HepG2 (cell line): ENCODE results near the gene KCTD21. TPM values are rescaled to one million over a fixed set of nuclear protein-coding genes. Genes with fewer than 3 reads are reported as not detected.

ENCODE experiments used
- BRF2 ChIP-seq: sonication (generic); formaldehyde crosslinking; IDR thresholded peaks from 2 replicates; pipeline ENCODE4 v1.8.1; 2022; ENCODE audit warnings: mild to moderate bottlenecking, missing genetic modification reagents
- E2F1 ChIP-seq: sonication (generic); formaldehyde crosslinking; IDR thresholded peaks from 2 replicates; pipeline ENCODE4 v1.5.0; 2020; ENCODE audit warnings: missing genetic modification reagents
- EHMT2 ChIP-seq: fragments of 200-600 bp; sonication (generic); IDR thresholded peaks from 2 replicates; pipeline ENCODE4 v1.7.0; 2017; ENCODE audit warnings: antibody characterized with exemption, low read depth, low read length, borderline replicate concordance
- EP300 ChIP-seq, 3 experiments: sonication (generic) in 1 of 3; formaldehyde crosslinking in 1 of 3; IDR thresholded peaks; 2 replicates each; pipeline versions ENCODE4 v1.5.1 to v1.6.1; 2011 to 2020; ENCODE audit warnings: low read depth in 2 of 3, low read length in 2 of 3, borderline replicate concordance in 1 of 3, improper control_type of control experiment in 1 of 3, mild to moderate bottlenecking in 1 of 3, missing genetic modification reagents in 1 of 3, moderate library complexity in 1 of 3
- HDAC2 ChIP-seq: sonication (generic); formaldehyde crosslinking; IDR thresholded peaks from 2 replicates; pipeline ENCODE4 v1.4.0; 2020; ENCODE audit warnings: missing genetic modification reagents
- MTA3 ChIP-seq: sonication (generic); formaldehyde crosslinking; IDR thresholded peaks from 2 replicates; pipeline ENCODE4 v1.4.0; 2020; ENCODE audit warnings: missing genetic modification reagents
- NFIB ChIP-seq: sonication (generic); formaldehyde crosslinking; IDR thresholded peaks from 2 replicates; pipeline ENCODE4 v1.9.0; 2021; ENCODE audit warnings: missing genetic modification reagents, mild to moderate bottlenecking, borderline replicate concordance
- POLR2AphosphoS5 ChIP-seq: IDR thresholded peaks from 2 replicates; pipeline ENCODE4 v1.6.1; 2012; ENCODE audit warnings: low read depth, low read length
- RBM39 ChIP-seq: fragments of 200-400 bp; formaldehyde crosslinking; IDR thresholded peaks from one replicate; pipeline ENCODE4 v1.6.1; 2018; ENCODE audit warnings: antibody characterized with exemption, mild to moderate bottlenecking, low read depth, low read length; ENCODE audit not compliant: poor library complexity, severe bottlenecking
- SMAD1 ChIP-seq: sonication (generic); formaldehyde crosslinking; IDR thresholded peaks from 2 replicates; pipeline ENCODE4 v1.4.0; 2020; ENCODE audit warnings: missing genetic modification reagents, low read depth, mild to moderate bottlenecking, borderline replicate concordance
- SRF ChIP-seq: IDR thresholded peaks from 2 replicates; pipeline ENCODE4 v1.6.1; 2011; ENCODE audit warnings: mild to moderate bottlenecking, low read depth, low read length, moderate library complexity
- ZKSCAN8 ChIP-seq: IDR thresholded peaks from 2 replicates; pipeline ENCODE4 v1.6.1; 2016; ENCODE audit warnings: borderline replicate concordance, missing genetic modification reagents, missing compliant biosample characterization
- ZNF180 ChIP-seq: sonication (generic); formaldehyde crosslinking; IDR thresholded peaks from 2 replicates; pipeline ENCODE4 v1.4.0; 2020; ENCODE audit warnings: low read depth, missing genetic modification reagents, borderline replicate concordance
- ZNF326 ChIP-seq: sonication (generic); formaldehyde crosslinking; IDR thresholded peaks from 2 replicates; pipeline ENCODE4 v1.4.0; 2020; ENCODE audit warnings: missing genetic modification reagents, borderline replicate concordance
- ZNF501 ChIP-seq: sonication (generic); formaldehyde crosslinking; IDR thresholded peaks from 2 replicates; pipeline ENCODE4 v1.5.1; 2020; ENCODE audit warnings: mild to moderate bottlenecking, moderate library complexity, missing genetic modification reagents
- ZNF740 ChIP-seq: sonication (generic); formaldehyde crosslinking; IDR thresholded peaks from 2 replicates; pipeline ENCODE4 v1.4.0; 2020; ENCODE audit warnings: missing genetic modification reagents
- ZNF879 ChIP-seq: sonication (generic); formaldehyde crosslinking; IDR thresholded peaks from 2 replicates; pipeline ENCODE4 v1.8.1; 2023; ENCODE audit warnings: missing genetic modification reagents
- polyA plus RNA-seq, 8 experiments: library from polyadenylated mRNA; depleted of rRNA in 3 of 8; stranded (reverse) in 7 of 8; unstranded in 1 of 8; fragments of >200 nt; fragmentation: Illumina TruSeq in 4 of 8; extraction: Trizol in 4 of 8; gene quantifications; 2 replicates each; pipeline versions ENCODE4 v1.2.1 to v1.2.3, GENCODE V29; 2011 to 2016; ENCODE audit warnings: low read depth in 4 of 8, missing spikeins in 1 of 8, mixed read lengths in 1 of 8; ENCODE audit not compliant: insufficient read depth in 1 of 8
- total RNA-seq, 5 experiments: library from RNA; depleted of rRNA; stranded (reverse); fragments of >200 nt; fragmentation: Illumina TruSeq; extraction: Trizol; gene quantifications; 2 replicates each; pipeline ENCODE4 v1.2.3, GENCODE V29; 2016; ENCODE audit warnings: low read depth in 1 of 5
- TF ChIP-seq, protein P1 (sequence below): sonication (generic); formaldehyde crosslinking; conservative IDR thresholded peaks from 2 replicates; pipeline ENCODE4 v1.8.1; 2023; ENCODE audit warnings: missing genetic modification reagents
- TF ChIP-seq, protein P2 (sequence below): IDR thresholded peaks from 2 replicates; pipeline ENCODE4 v1.6.1; 2016; ENCODE audit warnings: low read depth, missing genetic modification reagents, missing compliant biosample characterization

KCTD21 gene
- total and polyA plus RNA-seq, 2 of the 13 experiments (the other 11 are each of a cell fraction or from before 2014, with no cell fraction given), result 3.1 to 13.5 TPM

DNA sequence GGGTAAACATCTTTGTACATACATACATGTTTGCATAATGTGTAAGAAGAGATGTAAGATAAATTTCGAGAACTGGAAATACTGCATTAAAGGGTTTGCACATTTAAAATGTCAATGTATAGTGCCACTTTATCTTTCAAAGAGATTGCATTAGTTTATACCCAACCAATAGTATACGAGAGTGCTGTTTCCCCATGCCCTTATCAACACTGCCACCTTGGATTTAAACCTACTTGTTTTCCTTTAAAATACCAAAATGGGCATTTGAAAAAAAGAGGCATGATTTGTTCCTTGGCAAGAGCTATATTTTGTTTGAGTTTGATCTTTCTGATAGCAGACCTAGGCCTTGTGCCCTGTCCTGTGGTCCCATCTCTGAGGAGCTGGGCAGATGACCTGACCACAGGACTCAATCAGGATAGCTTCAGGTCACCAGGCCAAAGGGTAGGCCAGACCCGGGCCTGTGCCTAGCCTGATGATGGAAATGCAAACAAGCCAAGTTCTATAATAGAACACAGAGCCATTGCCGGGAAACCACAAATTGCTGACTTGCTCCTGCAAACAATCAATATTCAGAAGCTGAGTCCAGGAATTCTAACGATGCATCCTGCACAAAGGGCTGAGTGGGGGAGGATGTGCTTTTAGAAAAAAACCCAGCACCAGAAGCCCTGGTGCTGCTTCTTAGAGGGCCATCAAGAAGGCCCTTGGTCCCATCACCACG lies 32.1 kb downstream of the KCTD21 start (continued):
- TF ChIP-seq SMAD1 (CRISPR knock-in tag) (no peak), EHMT2 (no peak), POLR2AphosphoS5 (no peak), NFIB (CRISPR knock-in tag) (no peak), ZNF740 (CRISPR knock-in tag) (peak; percentile 68; the same call in 1 of the 2 replicates), MTA3 (no peak), ZKSCAN8 (peak; percentile 94), E2F1 (CRISPR knock-in tag) (0 out of 2 replicates have a peak, but pooled peaks have one; percentile 36), ZNF326 (CRISPR knock-in tag) (no peak), ZNF501 (peak; percentile 40; the same call in 1 of the 2 replicates), BRF2 (0 out of 2 replicates have a peak, but pooled peaks have one; percentile 59), ZNF180 (no peak), SRF (no peak), HDAC2 (CRISPR knock-in tag) (peak; percentile 95), EP300 (IDR thresholded peaks at IDR 0.05; ENCODE audit: low read depth in 2 of 2, low read length in 2 of 2) (peak; percentile 58 to 95; a peak in 3 of 4 replicates), EP300 (CRISPR knock-in tag; IDR thresholded peaks at IDR 0.05; ENCODE audit: borderline replicate concordance) (peak; percentile 89), RBM39 (no peak), ZNF879 (no peak)
- TF ChIP-seq, protein P1, sequence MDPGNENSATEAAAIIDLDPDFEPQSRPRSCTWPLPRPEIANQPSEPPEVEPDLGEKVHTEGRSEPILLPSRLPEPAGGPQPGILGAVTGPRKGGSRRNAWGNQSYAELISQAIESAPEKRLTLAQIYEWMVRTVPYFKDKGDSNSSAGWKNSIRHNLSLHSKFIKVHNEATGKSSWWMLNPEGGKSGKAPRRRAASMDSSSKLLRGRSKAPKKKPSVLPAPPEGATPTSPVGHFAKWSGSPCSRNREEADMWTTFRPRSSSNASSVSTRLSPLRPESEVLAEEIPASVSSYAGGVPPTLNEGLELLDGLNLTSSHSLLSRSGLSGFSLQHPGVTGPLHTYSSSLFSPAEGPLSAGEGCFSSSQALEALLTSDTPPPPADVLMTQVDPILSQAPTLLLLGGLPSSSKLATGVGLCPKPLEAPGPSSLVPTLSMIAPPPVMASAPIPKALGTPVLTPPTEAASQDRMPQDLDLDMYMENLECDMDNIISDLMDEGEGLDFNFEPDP (CRISPR knock-in tag), result no peak
- TF ChIP-seq, protein P2, sequence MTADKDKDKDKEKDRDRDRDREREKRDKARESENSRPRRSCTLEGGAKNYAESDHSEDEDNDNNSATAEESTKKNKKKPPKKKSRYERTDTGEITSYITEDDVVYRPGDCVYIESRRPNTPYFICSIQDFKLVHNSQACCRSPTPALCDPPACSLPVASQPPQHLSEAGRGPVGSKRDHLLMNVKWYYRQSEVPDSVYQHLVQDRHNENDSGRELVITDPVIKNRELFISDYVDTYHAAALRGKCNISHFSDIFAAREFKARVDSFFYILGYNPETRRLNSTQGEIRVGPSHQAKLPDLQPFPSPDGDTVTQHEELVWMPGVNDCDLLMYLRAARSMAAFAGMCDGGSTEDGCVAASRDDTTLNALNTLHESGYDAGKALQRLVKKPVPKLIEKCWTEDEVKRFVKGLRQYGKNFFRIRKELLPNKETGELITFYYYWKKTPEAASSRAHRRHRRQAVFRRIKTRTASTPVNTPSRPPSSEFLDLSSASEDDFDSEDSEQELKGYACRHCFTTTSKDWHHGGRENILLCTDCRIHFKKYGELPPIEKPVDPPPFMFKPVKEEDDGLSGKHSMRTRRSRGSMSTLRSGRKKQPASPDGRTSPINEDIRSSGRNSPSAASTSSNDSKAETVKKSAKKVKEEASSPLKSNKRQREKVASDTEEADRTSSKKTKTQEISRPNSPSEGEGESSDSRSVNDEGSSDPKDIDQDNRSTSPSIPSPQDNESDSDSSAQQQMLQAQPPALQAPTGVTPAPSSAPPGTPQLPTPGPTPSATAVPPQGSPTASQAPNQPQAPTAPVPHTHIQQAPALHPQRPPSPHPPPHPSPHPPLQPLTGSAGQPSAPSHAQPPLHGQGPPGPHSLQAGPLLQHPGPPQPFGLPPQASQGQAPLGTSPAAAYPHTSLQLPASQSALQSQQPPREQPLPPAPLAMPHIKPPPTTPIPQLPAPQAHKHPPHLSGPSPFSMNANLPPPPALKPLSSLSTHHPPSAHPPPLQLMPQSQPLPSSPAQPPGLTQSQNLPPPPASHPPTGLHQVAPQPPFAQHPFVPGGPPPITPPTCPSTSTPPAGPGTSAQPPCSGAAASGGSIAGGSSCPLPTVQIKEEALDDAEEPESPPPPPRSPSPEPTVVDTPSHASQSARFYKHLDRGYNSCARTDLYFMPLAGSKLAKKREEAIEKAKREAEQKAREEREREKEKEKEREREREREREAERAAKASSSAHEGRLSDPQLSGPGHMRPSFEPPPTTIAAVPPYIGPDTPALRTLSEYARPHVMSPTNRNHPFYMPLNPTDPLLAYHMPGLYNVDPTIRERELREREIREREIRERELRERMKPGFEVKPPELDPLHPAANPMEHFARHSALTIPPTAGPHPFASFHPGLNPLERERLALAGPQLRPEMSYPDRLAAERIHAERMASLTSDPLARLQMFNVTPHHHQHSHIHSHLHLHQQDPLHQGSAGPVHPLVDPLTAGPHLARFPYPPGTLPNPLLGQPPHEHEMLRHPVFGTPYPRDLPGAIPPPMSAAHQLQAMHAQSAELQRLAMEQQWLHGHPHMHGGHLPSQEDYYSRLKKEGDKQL (CRISPR knock-in tag), result peak; percentile 75
